Measurements from ENCODE around the gene IMPDH2. TPM values are rescaled to one million over a fixed set of nuclear protein-coding genes. Genes with fewer than 3 reads are reported as not detected.

Gene IMPDH2
- 249 and 328 TPM in 2 replicates for total RNA-seq

DNA sequence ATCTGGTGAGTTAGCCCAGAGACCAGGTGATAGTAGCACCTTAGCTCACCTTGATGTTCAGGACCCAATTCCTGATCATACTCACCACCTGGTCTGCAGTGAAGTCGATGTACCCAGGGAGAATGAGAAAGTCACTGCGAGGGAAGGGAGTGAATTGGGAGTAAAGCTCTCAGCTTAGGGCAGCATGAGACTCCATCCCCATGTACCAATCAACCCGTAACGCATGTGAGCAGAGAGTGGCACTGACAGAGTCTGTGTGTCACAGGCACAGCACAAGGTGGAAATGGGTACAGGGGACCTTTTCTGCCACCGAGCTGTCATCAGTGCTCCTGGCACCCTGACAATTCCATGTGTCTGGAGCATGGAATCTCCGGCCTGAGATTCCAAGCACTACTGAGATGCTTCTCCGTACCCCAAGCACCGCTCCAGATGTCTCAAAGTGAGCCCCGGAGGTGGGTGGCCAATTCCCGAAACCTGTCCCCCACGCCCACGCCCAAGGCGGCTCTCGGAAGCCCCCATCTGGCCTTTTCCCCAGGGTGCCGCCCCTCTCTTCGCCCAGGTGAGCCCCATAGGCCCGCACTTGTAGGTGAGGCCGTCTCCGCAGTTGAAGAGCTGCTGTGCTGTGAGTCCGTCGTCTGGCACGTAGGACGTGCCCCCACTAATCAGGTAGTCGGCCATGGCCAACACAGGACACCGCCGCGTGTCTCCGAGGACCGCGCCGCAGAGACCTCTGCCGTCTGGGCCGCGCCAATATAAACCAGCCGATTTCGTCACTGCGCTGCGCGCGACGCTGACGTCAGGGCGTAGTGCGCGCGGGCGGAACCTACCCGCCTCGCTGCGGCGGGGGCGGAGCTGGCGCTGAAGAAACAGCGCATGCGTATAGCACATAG lies at the start of gene IMPDH2:
Gene IMPDH2, minus strand, starts transcription at position 726 of the 890 bp plus-strand sequence. Its CDS starts 48 bp downstream, at position 678.
- peak; percentile 86 to 93 for DNase-seq (ENCODE audit: low read depth in 2 of 2)

DNA sequence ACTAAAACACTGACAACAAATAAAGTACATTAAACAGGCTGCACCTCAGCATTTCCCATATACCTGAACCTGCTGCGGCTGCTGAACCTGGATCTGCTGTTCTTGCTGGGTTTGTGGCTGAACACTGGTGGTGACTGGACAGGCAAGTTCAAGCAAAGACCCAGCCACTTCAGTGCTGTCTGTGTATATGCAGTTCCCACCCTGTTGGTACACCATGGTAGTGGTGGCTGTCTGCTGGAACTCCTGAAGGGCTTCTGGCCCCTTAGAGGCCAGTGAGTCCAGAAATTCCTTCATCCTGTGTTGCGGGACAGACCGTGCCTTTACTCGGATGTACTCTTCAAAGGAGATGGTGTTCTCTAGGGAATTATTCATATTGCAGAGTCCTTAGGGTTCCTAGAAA lies 47.4 kb upstream of the IMPDH2 start:
- DNase-seq (ENCODE audit: low read depth in 2 of 2), result no peak

DNA sequence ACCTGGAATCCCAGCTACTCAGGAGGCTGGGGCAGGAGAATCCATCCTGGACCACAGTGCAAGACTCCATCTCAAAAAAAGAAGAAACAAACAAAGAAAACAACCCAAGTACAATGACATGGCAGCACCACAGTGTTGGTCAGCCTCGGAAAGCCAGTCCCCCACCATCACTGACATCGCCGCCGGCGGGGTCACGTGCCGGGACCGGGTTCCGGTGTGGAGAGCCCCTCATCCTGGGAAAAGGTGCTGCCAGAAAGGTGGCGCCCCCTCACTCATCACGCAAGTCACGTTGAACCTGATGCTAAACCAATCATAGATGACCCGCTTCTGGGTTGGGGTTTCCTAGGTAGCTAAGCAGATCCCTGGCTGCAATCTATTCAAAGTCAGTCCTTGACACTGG lies 46.9 kb upstream of the IMPDH2 start:
- no peak for DNase-seq (ENCODE audit: low read depth in 2 of 2)

DNA sequence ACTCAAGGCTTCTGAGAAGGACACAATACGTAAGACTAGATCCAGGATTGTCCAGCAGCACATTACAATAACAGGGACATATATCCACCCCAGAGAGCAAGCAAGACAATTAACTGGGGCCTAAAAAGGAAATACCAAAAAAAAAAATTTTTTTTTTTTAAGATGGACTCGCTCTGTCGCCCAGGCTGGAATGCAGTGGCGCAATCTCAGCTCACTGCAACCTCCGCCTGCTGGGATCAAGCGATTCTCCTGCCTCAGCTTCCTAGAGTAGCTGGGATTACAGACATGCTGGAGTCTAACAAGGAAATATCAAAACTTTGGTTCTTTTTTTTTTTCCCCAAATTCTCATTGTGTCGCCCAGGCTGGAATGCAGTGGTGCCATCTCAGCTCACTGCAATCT lies 28.8 kb upstream of the IMPDH2 start:
- DNase-seq (ENCODE audit: low read depth in 2 of 2), result no peak

DNA sequence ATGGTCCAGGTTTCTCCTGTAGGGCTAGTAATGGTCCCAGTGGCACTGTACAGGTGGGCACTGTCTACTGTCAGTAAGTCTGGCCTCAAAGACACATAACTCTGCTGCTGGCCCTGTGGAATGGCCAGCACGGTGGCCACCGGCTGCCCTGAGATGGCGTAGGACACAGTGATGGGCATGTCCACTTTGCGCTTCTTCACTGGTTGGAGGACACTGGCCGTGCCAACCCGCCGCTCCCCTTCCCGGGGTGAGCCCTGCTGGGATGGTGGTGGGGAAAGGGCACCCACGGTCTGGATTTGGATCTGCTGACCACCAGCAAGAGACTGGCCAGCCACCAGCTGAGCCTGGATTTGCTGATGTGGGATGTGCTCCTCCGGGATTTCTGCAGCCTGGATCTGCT lies 28.1 kb upstream of the IMPDH2 start:
- no peak for DNase-seq (ENCODE audit: low read depth in 2 of 2)

DNA sequence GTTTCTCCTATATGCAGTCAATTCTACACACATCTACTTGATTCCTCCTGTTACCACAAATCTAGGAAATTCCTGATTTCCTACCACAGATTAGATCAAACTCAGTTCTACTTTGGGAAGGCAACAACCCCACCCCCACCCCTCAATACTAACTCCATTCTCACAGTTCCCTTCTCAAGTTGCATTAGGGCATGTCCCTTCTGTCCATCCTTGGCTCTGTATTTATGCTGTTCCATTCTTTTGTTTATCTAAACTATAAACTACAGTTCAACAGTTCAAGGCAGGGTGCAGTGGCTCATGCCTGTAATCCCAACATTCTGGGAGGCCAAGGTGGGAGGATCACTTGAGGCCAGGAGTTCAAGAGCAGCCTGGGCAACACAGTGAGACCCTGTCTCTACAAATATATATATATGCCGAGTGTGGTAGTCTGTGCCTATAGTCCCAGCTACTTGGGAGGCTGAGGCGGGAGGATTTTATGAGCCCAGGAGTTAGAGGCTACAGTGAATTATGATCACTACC lies 25.2 kb upstream of the IMPDH2 start:
- no peak for DNase-seq (ENCODE audit: low read depth in 2 of 2)

DNA sequence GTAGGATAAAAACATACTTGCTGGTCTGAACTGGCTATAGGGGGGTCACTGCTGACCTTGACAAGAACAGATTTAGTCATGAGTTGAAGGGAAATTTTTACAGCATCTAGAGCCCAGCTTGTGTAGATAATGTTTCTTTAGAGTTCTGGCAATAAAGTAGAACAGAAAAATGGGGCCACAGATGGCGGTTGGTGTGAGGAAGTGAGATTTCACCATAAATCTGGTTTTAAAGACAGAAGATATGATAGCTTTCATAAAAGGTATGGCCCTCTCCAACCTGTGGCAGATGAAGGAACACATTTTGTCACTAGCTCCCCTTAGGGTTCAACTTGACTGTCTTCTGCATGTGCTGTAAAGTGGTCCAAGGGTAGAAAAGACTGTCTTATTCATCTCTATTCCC lies 24.3 kb upstream of the IMPDH2 start:
- DNase-seq (ENCODE audit: low read depth in 2 of 2), result no peak

DNA sequence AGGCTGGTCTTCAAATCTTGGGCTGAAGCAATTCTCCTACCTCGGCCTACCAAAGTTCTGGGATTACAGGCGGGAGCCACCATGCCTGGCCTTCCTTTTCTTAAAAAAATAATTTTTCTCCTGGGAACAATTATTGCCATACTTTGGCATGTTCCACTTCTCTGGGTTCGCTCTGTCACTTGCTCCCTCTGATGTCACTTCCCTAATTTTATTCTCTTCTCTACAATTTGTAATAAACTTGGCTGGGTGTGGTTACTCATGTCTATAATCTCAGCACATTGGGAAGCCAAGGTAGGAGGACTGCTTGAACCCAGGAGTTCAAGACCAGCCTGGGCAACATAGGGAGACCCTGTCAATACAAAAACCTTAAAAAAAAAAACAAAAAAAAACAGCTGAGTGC lies 6.1 kb upstream of the IMPDH2 start:
- DNase-seq (ENCODE audit: low read depth in 2 of 2), result no peak

DNA sequence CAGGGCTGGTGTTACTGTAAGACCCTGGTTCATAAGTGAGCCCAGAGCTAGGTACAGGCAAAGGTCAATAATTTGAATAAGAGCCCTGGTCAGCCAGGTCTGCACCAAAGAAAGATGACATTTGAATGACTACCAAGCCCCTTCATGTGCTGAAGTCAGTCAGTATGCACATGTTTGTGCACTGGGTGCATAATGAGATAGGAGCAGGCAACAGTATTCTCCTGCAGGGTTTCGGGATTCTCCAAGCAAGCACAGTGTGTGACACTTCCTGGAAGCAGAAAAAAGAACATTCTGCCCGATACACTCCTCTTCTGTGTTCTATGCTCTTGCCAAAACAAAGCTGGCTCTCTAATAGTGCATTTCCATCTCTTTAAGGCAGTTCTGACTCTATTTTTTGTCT lies 5.5 kb upstream of the IMPDH2 start:
- no peak for DNase-seq (ENCODE audit: low read depth in 2 of 2)

DNA sequence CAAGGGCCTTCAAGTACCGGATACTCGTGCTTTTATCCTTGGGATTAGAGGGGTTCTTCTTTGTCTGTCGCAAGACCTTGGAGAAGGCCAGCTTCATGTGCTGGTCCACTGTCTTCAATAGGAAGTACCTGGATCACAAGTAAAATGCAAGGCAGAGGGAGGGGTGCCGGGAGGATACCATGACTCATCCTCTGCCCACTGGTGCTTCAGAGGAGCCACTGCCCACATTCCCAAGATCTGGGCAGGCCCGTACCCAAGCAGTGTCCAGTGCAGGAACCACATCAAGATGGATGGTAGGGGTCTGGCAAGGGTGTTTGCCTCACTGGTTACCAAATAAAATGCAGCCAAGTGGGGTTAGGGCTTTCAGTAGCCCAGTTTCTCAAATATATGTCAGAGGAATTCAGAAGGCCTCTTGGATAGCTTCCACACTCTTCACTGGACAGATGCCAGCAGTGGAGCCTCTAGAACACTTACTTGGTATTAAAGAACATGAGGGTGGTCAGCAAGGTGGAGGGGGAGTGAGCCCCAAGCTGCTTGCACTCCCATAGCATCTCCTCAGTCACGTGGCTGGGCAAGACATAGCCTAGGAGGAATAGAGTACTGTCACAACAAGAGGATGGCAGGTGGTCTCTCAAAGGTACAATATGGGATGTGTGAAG lies 3.6 kb upstream of the IMPDH2 start:
- no peak for DNase-seq (ENCODE audit: low read depth in 2 of 2)

DNA sequence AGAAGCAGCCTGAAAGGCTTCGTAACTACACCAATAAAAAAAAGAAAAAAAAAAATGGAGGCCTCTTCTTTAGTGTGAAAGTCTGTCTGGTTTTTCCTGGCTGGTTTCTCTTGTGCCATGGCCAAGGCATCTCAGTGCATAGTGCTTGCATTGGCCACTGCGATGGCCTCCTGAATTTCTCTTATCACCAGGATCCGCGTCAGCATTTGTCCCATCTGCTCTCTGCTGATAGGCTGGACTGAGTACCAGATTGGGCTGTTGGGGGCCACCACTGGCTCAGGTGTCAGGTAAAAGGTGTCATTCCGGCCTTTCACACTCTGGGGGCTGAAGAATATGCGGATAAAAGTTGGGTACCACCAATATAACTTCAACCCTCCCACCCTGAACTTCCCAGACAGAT lies 1.1 kb upstream of the IMPDH2 start:
- no peak for DNase-seq (ENCODE audit: low read depth in 2 of 2)

DNA sequence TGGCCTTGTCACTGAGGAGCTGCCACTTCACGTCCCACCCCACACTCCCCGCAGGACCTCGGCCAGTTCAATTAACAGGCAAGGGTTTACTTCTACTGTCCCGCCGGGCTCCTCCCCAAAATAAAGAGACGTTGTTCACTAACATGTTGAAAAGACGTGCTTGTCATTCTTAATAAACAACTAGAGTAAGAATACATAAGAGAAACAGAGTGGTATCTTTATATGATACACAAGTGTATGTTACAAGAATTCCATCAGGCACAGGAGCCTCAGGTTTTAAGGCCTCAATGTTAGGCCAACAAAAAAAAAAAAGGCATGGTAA lies 326 bp upstream of the IMPDH2 start:
- no peak for DNase-seq (ENCODE audit: low read depth in 2 of 2)

DNA sequence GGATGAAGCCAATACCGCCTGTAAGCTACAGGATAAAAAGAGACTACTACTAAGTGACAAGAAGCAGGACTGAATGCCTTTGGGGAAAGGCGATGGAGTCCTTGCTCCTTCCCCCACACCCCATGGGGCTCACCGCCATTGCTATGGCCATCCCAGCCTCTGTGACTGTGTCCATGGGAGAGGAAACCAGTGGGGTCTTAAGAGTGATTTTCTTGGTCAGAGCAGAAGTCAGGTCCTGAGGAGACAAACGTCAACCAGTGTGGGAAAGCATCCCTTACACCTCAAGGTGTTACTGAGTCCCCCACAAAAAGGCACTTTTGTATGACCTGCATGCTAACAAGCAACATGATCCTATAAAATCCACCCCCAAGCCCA lies 913 bp downstream of the IMPDH2 start:
- no peak for DNase-seq (ENCODE audit: low read depth in 2 of 2)

DNA sequence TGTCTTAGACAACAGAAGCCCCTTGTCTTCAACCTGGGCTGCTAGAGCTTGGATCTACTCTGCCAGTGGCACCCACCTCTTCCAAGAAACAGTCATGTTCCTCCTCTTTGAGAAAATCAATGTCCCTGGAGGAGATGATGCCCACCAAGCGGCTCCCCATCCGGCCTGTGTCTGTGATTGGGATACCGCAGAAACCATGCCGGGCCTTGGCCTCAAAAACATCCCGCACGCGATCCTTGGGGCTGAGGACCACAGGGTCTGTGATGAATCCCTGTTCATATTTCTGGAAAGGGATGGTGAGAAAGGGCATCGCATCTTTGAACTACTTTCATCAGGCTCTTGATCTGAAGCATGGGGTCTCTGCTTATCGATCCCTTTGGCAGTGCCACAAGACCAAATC lies 1.6 kb downstream of the IMPDH2 start:
- no peak for DNase-seq (ENCODE audit: low read depth in 2 of 2)

DNA sequence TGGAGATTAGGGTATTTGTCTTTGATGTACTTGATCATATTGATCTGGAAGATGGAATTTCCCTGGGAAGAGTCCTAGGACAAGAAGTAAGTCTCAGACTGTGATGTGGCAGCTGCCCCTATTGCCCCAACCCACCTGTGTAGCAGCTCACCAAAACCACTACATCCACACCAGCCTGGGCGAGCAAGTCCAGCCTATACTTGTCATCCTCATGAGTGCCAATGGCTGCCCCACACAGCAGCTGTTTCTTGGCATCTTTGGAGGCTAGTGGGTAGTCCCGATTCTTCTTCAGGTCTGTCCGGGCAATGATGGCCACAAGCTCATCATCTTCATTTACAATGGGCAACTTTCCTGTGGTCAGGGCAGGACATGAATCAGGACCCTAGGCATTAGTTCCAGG lies 2.7 kb downstream of the IMPDH2 start:
- DNase-seq (ENCODE audit: low read depth in 2 of 2), result no peak

DNA sequence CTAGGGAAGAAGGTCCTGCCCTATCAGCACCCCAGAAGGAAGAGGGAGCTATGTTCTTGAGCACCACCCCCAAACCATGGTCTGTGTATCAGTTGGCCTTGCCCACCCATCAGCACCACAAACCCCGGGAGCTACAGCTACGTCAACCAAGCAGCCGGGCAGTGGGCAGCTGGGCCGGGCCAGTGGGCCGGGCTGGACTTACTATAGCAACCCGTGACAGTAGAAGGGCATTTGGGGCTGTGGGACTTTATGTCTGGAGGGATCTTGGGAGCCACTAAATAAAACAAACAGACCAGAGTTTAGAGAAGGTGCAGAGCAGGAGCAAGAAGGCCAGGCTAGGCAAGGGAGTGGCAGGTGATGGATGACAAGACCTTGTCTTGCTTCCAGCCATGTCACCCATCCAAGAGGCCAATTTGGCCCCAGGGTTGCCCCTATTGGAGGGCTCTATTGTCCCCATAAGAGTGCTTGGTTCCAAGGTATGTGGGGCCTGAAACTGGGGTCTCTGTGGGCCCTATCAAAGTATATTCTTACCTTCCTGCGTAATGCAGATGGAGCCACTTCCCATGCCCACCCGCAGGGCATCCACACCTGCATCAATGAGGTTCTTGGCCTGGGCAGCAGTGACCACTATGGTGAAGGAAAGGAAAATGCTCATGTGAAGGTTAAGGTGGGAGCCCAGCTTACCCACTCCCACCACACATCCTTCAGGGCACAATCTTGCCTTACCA lies 3.2 kb downstream of the IMPDH2 start:
- no peak for DNase-seq (ENCODE audit: low read depth in 2 of 2)

DNA sequence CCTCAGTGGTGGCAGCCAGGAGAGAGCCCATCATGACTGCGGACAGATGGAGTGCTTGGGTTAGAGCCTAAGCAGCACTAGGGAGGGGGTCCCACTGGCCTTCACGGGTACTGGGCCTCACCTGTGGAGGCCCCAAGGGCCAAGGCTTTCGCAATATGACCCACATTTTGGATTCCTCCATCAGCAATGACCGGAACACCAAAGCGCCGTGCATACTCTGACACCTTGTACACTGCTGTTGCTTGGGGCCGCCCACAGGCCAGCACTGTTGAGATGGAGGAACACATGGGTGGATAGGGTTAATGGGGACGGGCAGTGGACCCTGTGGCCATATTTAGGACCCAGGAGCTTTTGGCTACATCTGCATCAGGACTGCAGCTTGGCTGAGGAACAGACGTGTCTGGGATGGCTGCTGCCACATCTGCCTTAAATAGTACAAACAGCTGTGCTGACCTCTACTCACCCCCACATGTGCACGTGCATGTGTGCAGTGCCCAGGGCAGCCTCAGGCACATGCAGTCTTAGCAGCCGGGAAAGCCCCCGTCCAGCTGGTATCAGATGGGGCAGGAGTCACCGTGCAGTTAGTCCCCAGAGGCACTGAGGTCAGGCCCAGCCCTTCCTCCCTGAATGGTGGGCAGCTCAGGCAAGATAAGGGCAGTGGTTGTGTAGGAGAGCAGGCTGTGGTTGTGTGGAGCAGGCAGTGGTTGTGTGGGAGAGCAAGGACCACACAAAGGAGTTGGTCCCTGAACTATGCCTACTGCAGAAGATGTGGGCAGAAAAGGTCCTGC lies 4.0 kb downstream of the IMPDH2 start:
- DNase-seq (ENCODE audit: low read depth in 2 of 2), result no peak

DNA sequence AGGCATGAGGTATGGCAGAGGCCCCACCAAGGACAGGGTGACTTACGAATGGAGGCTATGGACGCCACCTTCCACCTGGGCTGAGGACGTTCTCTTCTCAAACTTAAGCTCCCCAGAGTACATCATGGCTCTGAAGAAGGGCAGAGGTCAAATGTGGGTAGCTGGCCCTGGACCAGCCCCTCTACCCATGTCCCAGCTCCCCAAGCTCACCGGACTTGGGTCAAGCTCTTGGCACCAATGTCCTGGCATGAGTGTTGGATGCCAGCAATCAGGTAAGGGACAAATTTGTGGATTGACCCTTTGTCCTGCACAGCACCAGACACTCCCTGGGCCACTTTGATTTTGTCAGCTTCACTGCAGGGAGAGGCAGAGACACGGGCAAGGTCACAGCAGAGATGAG lies 4.7 kb downstream of the IMPDH2 start:
- DNase-seq (ENCODE audit: low read depth in 2 of 2), result no peak

DNA sequence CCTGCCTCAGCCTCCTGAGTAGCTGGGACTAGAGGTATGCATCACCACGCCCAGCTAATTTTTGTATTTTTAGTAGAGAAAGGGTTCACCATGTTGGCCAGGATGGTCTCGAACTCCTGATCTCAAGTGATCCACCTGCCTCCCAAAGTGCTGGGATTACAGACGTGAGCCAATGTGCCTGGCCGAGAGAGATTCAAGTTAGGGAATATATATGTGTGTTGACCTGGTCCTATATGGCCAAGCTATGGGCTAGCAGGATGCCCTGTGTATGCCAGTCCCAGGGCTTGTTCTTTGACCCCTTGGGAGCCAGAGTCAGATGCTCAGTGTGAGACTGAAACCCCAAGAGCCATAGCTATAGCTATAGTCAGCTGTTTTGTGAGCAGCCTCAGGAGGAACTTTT lies 5.4 kb downstream of the IMPDH2 start:
- DNase-seq (ENCODE audit: low read depth in 2 of 2), result no peak

DNA sequence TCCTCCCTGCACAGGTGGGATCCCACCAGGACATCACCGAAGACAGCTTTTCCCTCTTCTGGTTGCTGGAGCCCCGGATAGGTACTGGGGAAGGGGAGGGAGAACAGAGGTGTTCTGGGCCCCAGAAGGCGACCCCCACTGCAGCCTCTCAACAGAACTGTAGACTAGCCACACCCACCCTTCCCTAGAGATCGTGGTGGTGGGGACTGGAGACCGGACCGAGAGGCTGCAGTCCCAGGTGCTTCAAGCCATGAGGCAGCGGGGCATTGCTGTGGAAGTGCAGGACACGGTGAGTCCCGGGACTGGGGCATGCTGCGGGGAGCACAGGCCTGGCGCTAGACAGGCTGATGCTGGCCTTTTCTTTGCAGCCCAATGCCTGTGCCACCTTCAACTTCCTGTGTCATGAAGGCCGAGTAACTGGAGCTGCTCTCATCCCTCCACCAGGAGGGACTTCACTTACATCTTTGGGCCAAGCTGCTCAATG lies 6.5 kb downstream of the IMPDH2 start:
- no peak for DNase-seq (ENCODE audit: low read depth in 2 of 2)

All from dermis microvascular lymphatic vessel endothelial cell (primary cell).